NCI-H1694 treated with DMSO at 0.1 percent for 48 hours (cell line): ENCODE results near the gene TRPM5.

Experiments used
- DNase-seq: peaks from one replicate; lab custom pipeline; 2025; lab: John Stamatoyannopoulos, UW

The TRPM5 gene

GRCh38 chr11:2402890-2403645 lies 41.2 kb downstream of the TRPM5 start:
- no peak for DNase-seq

GRCh38 chr11:2402106-2402505 lies 42.2 kb downstream of the TRPM5 start:
- DNase-seq, result no peak

GRCh38 chr11:2401436-2401984 lies 42.8 kb downstream of the TRPM5 start:
- DNase-seq, result no peak

- DNase-seq, result no peak
These were observed 43.4 kb downstream of the TRPM5 start for GRCh38 chr11:2400762-2401435.

GRCh38 chr11:2400069-2400761 lies 44.1 kb downstream of the TRPM5 start, which contains the start of gene TSSC4:
TSS of gene TSSC4 (plus strand) at chr11:2400750. CDS start at chr11:2402634, 1,884 bp downstream.
- peak; percentile 98 for DNase-seq

GRCh38 chr11:2399488-2400068 lies 44.7 kb downstream of the TRPM5 start:
- DNase-seq, result no peak

GRCh38 chr11:2398664-2399355 lies 45.5 kb downstream of the TRPM5 start:
- no peak for DNase-seq

- DNase-seq, result no peak
These were observed 47.3 kb downstream of the TRPM5 start for GRCh38 chr11:2397005-2397404.

GRCh38 chr11:2396471-2396870 lies 47.8 kb downstream of the TRPM5 start:
- DNase-seq, result no peak

- DNase-seq, result no peak
These were observed 48.5 kb downstream of the TRPM5 start for GRCh38 chr11:2395856-2396255.

GRCh38 chr11:2395211-2395730 lies 49.0 kb downstream of the TRPM5 start:
- no peak for DNase-seq

GRCh38 chr11:2394818-2395105 lies 49.6 kb downstream of the TRPM5 start:
- no peak for DNase-seq
